ENCODE data around the gene DHX15.

DHX15 gene

GRCh38 chr4:24584211-24584850, at the start of gene DHX15:
Gene DHX15 (minus strand): TSS chr4:24584554. CDS start chr4:24584393, 161 bp downstream.
- H3K9me3 ChIP-seq (ENCODE audit: control insufficient read depth in 5 of 5, low read length in 5 of 5) = no peaks in the 10 kb centered on the region
- H3K36me3 ChIP-seq (ENCODE audit: control insufficient read depth in 5 of 5, insufficient read depth in 5 of 5, low read length in 5 of 5) = peaks cover 0 to 2% (median 0%) of the 10 kb centered on the region in 5 donors
- no peaks in the 10 kb centered on the region for H3K27me3 ChIP-seq (ENCODE audit: control insufficient read depth in 5 of 5, insufficient read depth in 4 of 5, low read length in 5 of 5)
- H3K4me3 ChIP-seq (ENCODE audit: low read depth in 1 of 5, low read length in 5 of 5) = peak within 1 kb of the TSS; percentile 91 to 99 (median 96)
- peak within 1 kb of the TSS; percentile 99 for H3K27ac ChIP-seq (ENCODE audit: low read depth, low read length)
- H3K9ac ChIP-seq (ENCODE audit: low read length in 5 of 5) = peak within 1 kb of the TSS; percentile 90 to 100 (median 100)
- peaks cover 2 to 25% (median 20%) of the 10 kb centered on the region in 5 donors for H3K4me1 ChIP-seq (ENCODE audit: control insufficient read depth in 5 of 5, insufficient read depth in 5 of 5, low read length in 5 of 5)

- no peak overlapping the region for H3K27ac ChIP-seq (ENCODE audit: low read depth, low read length)
- no peak overlapping the region for H3K9ac ChIP-seq (ENCODE audit: low read length in 5 of 5)
- H3K4me1 ChIP-seq (ENCODE audit: control insufficient read depth in 5 of 5, insufficient read depth in 5 of 5, low read length in 5 of 5) = no peaks in the 10 kb centered on the region
- H3K4me3 ChIP-seq (ENCODE audit: low read depth in 1 of 5, low read length in 5 of 5) = no peak overlapping the region
- H3K36me3 ChIP-seq (ENCODE audit: control insufficient read depth in 5 of 5, insufficient read depth in 5 of 5, low read length in 5 of 5) = no peaks in the 10 kb centered on the region
- no peaks in the 10 kb centered on the region for H3K9me3 ChIP-seq (ENCODE audit: control insufficient read depth in 5 of 5, low read length in 5 of 5)
- no peaks in the 10 kb centered on the region for H3K27me3 ChIP-seq (ENCODE audit: control insufficient read depth in 5 of 5, insufficient read depth in 4 of 5, low read length in 5 of 5)
Measured at GRCh38 chr4:24632011-24632410, 47.7 kb upstream of the DHX15 start.

- Histone ChIP-seq H3K27me3 (ENCODE audit: control insufficient read depth in 5 of 5, insufficient read depth in 4 of 5, low read length in 5 of 5) (no peaks in the 10 kb centered on the region), H3K36me3 (ENCODE audit: control insufficient read depth in 5 of 5, insufficient read depth in 5 of 5, low read length in 5 of 5) (no peaks in the 10 kb centered on the region), H3K27ac (ENCODE audit: low read depth, low read length) (no peak overlapping the region), H3K4me3 (ENCODE audit: low read depth in 1 of 5, low read length in 5 of 5) (no peak overlapping the region), H3K9ac (ENCODE audit: low read length in 5 of 5) (no peak overlapping the region), H3K9me3 (ENCODE audit: control insufficient read depth in 5 of 5, low read length in 5 of 5) (no peaks in the 10 kb centered on the region), H3K4me1 (ENCODE audit: control insufficient read depth in 5 of 5, insufficient read depth in 5 of 5, low read length in 5 of 5) (peaks cover 0 to 2% (median 0%) of the 10 kb centered on the region in 5 donors)
Measured at GRCh38 chr4:24630937-24631336, 46.6 kb upstream of the DHX15 start.

GRCh38 chr4:24625091-24625490, 40.7 kb upstream of the DHX15 start:
- no peak overlapping the region for H3K4me3 ChIP-seq (ENCODE audit: low read depth in 1 of 5, low read length in 5 of 5)
- no peak overlapping the region for H3K9ac ChIP-seq (ENCODE audit: low read length in 5 of 5)
- H3K9me3 ChIP-seq (ENCODE audit: control insufficient read depth in 5 of 5, low read length in 5 of 5) = peaks cover 0 to 3% (median 0%) of the 10 kb centered on the region in 5 donors
- H3K27ac ChIP-seq (ENCODE audit: low read depth, low read length) = no peak overlapping the region
- H3K36me3 ChIP-seq (ENCODE audit: control insufficient read depth in 5 of 5, insufficient read depth in 5 of 5, low read length in 5 of 5) = no peaks in the 10 kb centered on the region
- peaks cover 0 to 4% (median 0%) of the 10 kb centered on the region in 5 donors for H3K4me1 ChIP-seq (ENCODE audit: control insufficient read depth in 5 of 5, insufficient read depth in 5 of 5, low read length in 5 of 5)
- no peaks in the 10 kb centered on the region for H3K27me3 ChIP-seq (ENCODE audit: control insufficient read depth in 5 of 5, insufficient read depth in 4 of 5, low read length in 5 of 5)

- no peak overlapping the region for H3K4me3 ChIP-seq (ENCODE audit: low read depth in 1 of 5, low read length in 5 of 5)
- H3K9ac ChIP-seq (ENCODE audit: low read length in 5 of 5) = no peak overlapping the region
- H3K4me1 ChIP-seq (ENCODE audit: control insufficient read depth in 5 of 5, insufficient read depth in 5 of 5, low read length in 5 of 5) = peaks cover 0 to 4% (median 0%) of the 10 kb centered on the region in 5 donors
- H3K27ac ChIP-seq (ENCODE audit: low read depth, low read length) = no peak overlapping the region
- no peaks in the 10 kb centered on the region for H3K27me3 ChIP-seq (ENCODE audit: control insufficient read depth in 5 of 5, insufficient read depth in 4 of 5, low read length in 5 of 5)
- H3K36me3 ChIP-seq (ENCODE audit: control insufficient read depth in 5 of 5, insufficient read depth in 5 of 5, low read length in 5 of 5) = no peaks in the 10 kb centered on the region
- H3K9me3 ChIP-seq (ENCODE audit: control insufficient read depth in 5 of 5, low read length in 5 of 5) = peaks cover 0 to 6% (median 2%) of the 10 kb centered on the region in 5 donors
Measured at GRCh38 chr4:24624381-24624780, 40.0 kb upstream of the DHX15 start.

GRCh38 chr4:24622146-24622834, 37.9 kb upstream of the DHX15 start:
- H3K9ac ChIP-seq (ENCODE audit: low read length in 5 of 5) = no peak overlapping the region
- H3K27me3 ChIP-seq (ENCODE audit: control insufficient read depth in 5 of 5, insufficient read depth in 4 of 5, low read length in 5 of 5) = no peaks in the 10 kb centered on the region
- H3K36me3 ChIP-seq (ENCODE audit: control insufficient read depth in 5 of 5, insufficient read depth in 5 of 5, low read length in 5 of 5) = no peaks in the 10 kb centered on the region
- no peak overlapping the region for H3K27ac ChIP-seq (ENCODE audit: low read depth, low read length)
- peaks cover 0 to 6% (median 2%) of the 10 kb centered on the region in 5 donors for H3K9me3 ChIP-seq (ENCODE audit: control insufficient read depth in 5 of 5, low read length in 5 of 5)
- H3K4me3 ChIP-seq (ENCODE audit: low read depth in 1 of 5, low read length in 5 of 5) = no peak overlapping the region
- H3K4me1 ChIP-seq (ENCODE audit: control insufficient read depth in 5 of 5, insufficient read depth in 5 of 5, low read length in 5 of 5) = peaks cover 0 to 4% (median 0%) of the 10 kb centered on the region in 5 donors

- Histone ChIP-seq H3K4me3 (ENCODE audit: low read depth in 1 of 5, low read length in 5 of 5) (no peak overlapping the region), H3K27me3 (ENCODE audit: control insufficient read depth in 5 of 5, insufficient read depth in 4 of 5, low read length in 5 of 5) (no peaks in the 10 kb centered on the region), H3K9ac (ENCODE audit: low read length in 5 of 5) (no peak overlapping the region), H3K4me1 (ENCODE audit: control insufficient read depth in 5 of 5, insufficient read depth in 5 of 5, low read length in 5 of 5) (peaks cover 0 to 3% (median 0%) of the 10 kb centered on the region in 5 donors), H3K27ac (ENCODE audit: low read depth, low read length) (no peak overlapping the region), H3K36me3 (ENCODE audit: control insufficient read depth in 5 of 5, insufficient read depth in 5 of 5, low read length in 5 of 5) (no peaks in the 10 kb centered on the region), H3K9me3 (ENCODE audit: control insufficient read depth in 5 of 5, low read length in 5 of 5) (peaks cover 0 to 6% (median 0%) of the 10 kb centered on the region in 5 donors)
Measured at GRCh38 chr4:24615977-24616376, 31.6 kb upstream of the DHX15 start.

- peaks cover 0 to 3% (median 0%) of the 10 kb centered on the region in 5 donors for H3K9me3 ChIP-seq (ENCODE audit: control insufficient read depth in 5 of 5, low read length in 5 of 5)
- H3K27me3 ChIP-seq (ENCODE audit: control insufficient read depth in 5 of 5, insufficient read depth in 4 of 5, low read length in 5 of 5) = no peaks in the 10 kb centered on the region
- peaks cover 0 to 3% (median 0%) of the 10 kb centered on the region in 5 donors for H3K4me1 ChIP-seq (ENCODE audit: control insufficient read depth in 5 of 5, insufficient read depth in 5 of 5, low read length in 5 of 5)
- H3K9ac ChIP-seq (ENCODE audit: low read length in 5 of 5) = no peak overlapping the region
- no peak overlapping the region for H3K4me3 ChIP-seq (ENCODE audit: low read depth in 1 of 5, low read length in 5 of 5)
- no peak overlapping the region for H3K27ac ChIP-seq (ENCODE audit: low read depth, low read length)
- no peaks in the 10 kb centered on the region for H3K36me3 ChIP-seq (ENCODE audit: control insufficient read depth in 5 of 5, insufficient read depth in 5 of 5, low read length in 5 of 5)
Measured at GRCh38 chr4:24614881-24615280, 30.5 kb upstream of the DHX15 start.

- Histone ChIP-seq H3K4me1 (ENCODE audit: control insufficient read depth in 5 of 5, insufficient read depth in 5 of 5, low read length in 5 of 5) (peaks cover 0 to 3% (median 0%) of the 10 kb centered on the region in 5 donors), H3K9me3 (ENCODE audit: control insufficient read depth in 5 of 5, low read length in 5 of 5) (no peaks in the 10 kb centered on the region), H3K9ac (ENCODE audit: low read length in 5 of 5) (no peak overlapping the region), H3K36me3 (ENCODE audit: control insufficient read depth in 5 of 5, insufficient read depth in 5 of 5, low read length in 5 of 5) (no peaks in the 10 kb centered on the region), H3K27ac (ENCODE audit: low read depth, low read length) (no peak overlapping the region), H3K27me3 (ENCODE audit: control insufficient read depth in 5 of 5, insufficient read depth in 4 of 5, low read length in 5 of 5) (no peaks in the 10 kb centered on the region), H3K4me3 (ENCODE audit: low read depth in 1 of 5, low read length in 5 of 5) (no peak overlapping the region)
Measured at GRCh38 chr4:24613502-24613901, 29.1 kb upstream of the DHX15 start.

- H3K27ac ChIP-seq (ENCODE audit: low read depth, low read length) = peak overlapping the region; percentile 76
- peaks cover 0 to 3% (median 0%) of the 10 kb centered on the region in 5 donors for H3K4me1 ChIP-seq (ENCODE audit: control insufficient read depth in 5 of 5, insufficient read depth in 5 of 5, low read length in 5 of 5)
- H3K36me3 ChIP-seq (ENCODE audit: control insufficient read depth in 5 of 5, insufficient read depth in 5 of 5, low read length in 5 of 5) = no peaks in the 10 kb centered on the region
- H3K4me3 ChIP-seq (ENCODE audit: low read depth in 1 of 5, low read length in 5 of 5) = peak overlapping the region in 4 of 5 donors; percentile 27 to 54 (median 44)
- H3K9me3 ChIP-seq (ENCODE audit: control insufficient read depth in 5 of 5, low read length in 5 of 5) = no peaks in the 10 kb centered on the region
- H3K9ac ChIP-seq (ENCODE audit: low read length in 5 of 5) = peak overlapping the region in 1 of 5 donors; percentile 18
- H3K27me3 ChIP-seq (ENCODE audit: control insufficient read depth in 5 of 5, insufficient read depth in 4 of 5, low read length in 5 of 5) = no peaks in the 10 kb centered on the region
Measured at GRCh38 chr4:24611575-24611974, 27.2 kb upstream of the DHX15 start.
